Measurements from ENCODE around the gene SPATA45. TPM values are rescaled to one million over a fixed set of nuclear protein-coding genes. Genes with fewer than 3 reads are reported as not detected.
"Not testable (repeated sequence)": the region's sequence is repeated elsewhere in the genome, so short reads cannot be mapped to it uniquely, and the experiment has no call there.

The SPATA45 gene
- polyA plus RNA-seq, 3 donors: 0.28 to 0.93 TPM; not detected in 1

- not testable (repeated sequence) for DNase-seq
Observed at GRCh38 chr1:212833211-212834207, 13.9 kb downstream of the SPATA45 start.

DNA sequence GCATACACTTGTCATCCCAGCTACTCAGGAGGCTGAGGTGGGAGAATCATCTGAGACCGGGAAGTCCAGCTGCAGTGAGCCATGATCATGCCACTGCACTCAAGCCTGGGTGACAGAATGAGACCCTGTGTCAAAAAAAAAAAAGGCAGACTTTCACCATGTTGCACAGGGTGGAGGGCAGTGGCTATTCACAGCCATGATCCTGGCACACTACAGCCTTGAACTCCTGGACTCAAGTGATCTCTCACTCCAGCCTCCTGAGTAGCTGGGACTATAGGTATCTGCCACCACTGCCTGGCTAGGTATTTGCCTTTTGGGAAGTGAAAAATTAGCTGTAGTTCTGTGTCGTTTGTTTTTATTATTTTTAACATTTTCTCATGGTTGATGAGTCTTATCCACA is 19.1 kb downstream of the SPATA45 start:
- no peak for DNase-seq

GRCh38 chr1:212827831-212828278 is 19.6 kb downstream of the SPATA45 start:
- DNase-seq: no peak

- DNase-seq: no peak
Observed at GRCh38 chr1:212827171-212827776, 20.2 kb downstream of the SPATA45 start.

GRCh38 chr1:212825798-212826452 is 21.5 kb downstream of the SPATA45 start:
- no peak for DNase-seq

DNA sequence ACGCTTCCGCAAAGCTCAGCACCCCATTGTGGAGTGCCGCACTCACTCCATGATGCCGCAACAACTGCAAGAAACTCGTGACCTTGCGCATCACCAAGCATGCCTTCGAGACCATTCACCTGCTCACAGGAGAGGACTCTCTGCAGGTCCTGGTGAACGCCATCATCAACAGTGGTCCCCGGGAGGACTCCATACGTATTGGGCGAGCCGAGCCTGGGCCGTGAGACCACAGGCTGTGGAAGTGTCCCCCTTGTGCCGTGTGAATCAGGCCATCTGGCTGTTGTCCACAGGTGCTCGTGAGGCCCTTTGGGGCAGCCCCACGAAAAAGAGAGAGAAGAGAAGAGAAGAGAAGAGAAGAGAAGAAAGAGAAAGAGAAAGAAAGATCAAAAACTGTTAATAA is 23.2 kb downstream of the SPATA45 start:
- no peak for DNase-seq

DNA sequence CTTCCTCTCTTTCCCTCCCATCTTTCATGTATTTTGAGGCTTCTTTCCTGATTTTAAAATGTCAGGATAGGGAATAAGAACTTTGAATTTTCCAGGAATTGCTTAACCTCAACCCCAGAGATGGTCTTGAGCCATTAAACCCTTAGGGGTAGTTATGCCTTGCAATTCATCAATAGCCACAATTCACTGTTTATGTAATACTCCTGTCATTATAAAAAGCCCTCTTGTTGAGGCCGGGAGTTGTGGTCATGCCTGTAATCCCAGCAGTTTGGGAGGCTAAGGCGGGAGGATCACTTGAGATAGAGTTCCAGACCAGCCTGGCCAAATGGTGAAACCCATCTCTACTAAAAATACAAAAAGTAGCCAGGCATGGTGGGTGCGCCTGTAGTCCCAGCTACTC is 24.5 kb downstream of the SPATA45 start:
- no peak for DNase-seq

- DNase-seq: no peak
Observed at GRCh38 chr1:212820969-212821368, 26.5 kb downstream of the SPATA45 start.

DNA sequence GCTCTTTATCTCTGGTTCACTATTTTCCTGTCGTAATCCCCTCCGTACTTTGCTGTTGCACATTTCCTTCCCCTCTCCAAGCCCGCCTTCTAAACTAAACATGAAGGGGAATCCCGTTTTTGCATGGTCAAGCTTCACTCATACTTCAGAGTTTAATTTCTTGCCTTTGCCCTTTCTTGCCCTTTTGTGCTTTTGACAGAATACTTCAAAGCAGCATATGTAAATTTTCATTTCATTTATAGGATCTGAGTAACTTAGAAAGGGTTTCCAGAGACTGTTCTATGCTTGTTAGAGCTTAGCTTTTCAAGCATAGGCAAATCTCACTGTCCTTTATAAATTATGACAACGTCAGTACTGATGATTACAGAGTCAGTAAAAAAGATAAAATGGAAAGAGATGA is 27.7 kb downstream of the SPATA45 start:
- DNase-seq: no peak

GRCh38 chr1:212816567-212817278 is 30.7 kb downstream of the SPATA45 start:
- DNase-seq: no peak

GRCh38 chr1:212814537-212815334 is 32.7 kb downstream of the SPATA45 start:
- DNase-seq: no peak

DNA sequence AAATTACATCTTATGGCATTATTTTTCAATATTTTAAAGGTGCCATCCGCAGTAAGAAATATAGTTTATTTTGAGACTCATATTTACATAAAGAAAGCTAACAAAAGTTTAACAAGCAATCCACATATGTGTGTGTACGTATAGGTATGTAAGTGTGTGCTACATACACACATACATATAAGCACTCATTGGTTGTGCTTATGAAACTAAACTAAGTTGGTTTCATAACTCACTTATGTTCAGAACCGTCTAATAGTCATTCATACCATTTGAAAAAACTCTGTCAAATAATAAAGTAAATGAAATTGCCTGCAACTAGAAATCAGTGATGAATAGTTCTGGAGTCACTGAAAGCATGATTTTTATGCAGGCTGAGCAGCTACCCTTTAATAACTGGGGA is 41.7 kb downstream of the SPATA45 start:
- DNase-seq: no peak

DNA sequence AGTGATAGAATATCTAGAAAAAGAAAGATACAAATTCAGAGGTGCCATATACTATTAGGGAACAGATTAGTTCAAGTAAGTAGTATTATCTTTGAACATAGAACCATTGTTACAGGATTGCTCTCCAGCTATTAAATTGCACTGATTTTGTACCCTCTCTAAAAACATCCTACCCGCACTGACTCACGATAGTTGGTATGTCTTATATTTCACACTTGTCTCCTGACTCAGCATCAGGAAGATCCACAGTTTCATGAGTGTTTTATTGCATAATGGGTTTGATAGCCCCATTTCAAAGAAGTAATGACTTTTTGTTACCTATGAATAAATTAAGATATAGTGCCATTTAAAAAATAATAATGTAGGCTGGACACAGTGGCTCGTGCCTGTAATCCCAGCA is 49.8 kb downstream of the SPATA45 start:
- no peak for DNase-seq

- no peak for DNase-seq
Observed at GRCh38 chr1:212794561-212795014, 52.9 kb downstream of the SPATA45 start.

- DNase-seq: no peak
Observed at GRCh38 chr1:212792396-212792908, 55.0 kb downstream of the SPATA45 start.

- peak; percentile 96 for DNase-seq
Observed at GRCh38 chr1:212791676-212792395, 55.6 kb downstream of the SPATA45 start, which contains the start of the genes NSL1 and TATDN3. TSS of gene NSL1 (minus strand) at chr1:212791777. CDS start at chr1:212791763, 14 bp downstream. TSS of gene TATDN3 (plus strand) at chr1:212791894. CDS start at chr1:212791922, 28 bp downstream.

GRCh38 chr1:212791261-212791675 is 56.2 kb downstream of the SPATA45 start:
- no peak for DNase-seq

- no peak for DNase-seq
Observed at GRCh38 chr1:212785871-212786270, 61.6 kb downstream of the SPATA45 start.

- DNase-seq: no peak
Observed at GRCh38 chr1:212783976-212784375, 63.5 kb downstream of the SPATA45 start.
